Fibroblast of skin of scalp (primary cell): ENCODE data around the gene ICAM4. TPM values are rescaled to one million over a fixed set of nuclear protein-coding genes. Genes with fewer than 3 reads are reported as not detected.
A peak's percentile ranks its signal among the peaks of the same experiment; 100 is the strongest.
"Not testable (repeated sequence)": the region's sequence is repeated elsewhere in the genome, so short reads cannot be mapped to it uniquely, and the experiment has no call there.

Experiments
- DNase-seq: peaks from one replicate; pipeline ENCODE4 v3.0.0-alpha.2; 2013
- polyA plus RNA-seq, 2 experiments: library from polyadenylated mRNA; unstranded; fragments of 120-200 nt; gene quantifications; one replicate each; pipeline ENCODE4 v1.2.1, GENCODE V29; 2013; ENCODE audit not compliant: insufficient read length in 2 of 2

ICAM4 gene
- 0.33 TPM for polyA plus RNA-seq (2013, experiment 1 of 2; ENCODE audit: insufficient read length)
- 0.36 TPM for polyA plus RNA-seq (2013, experiment 2 of 2; ENCODE audit: insufficient read length)

- DNase-seq = no peak
These were observed at the start of gene ICAM4 for GRCh38 chr19:10286803-10287737. TSS of gene ICAM4 (plus strand) at chr19:10286955. CDS start at chr19:10287013, 58 bp downstream.

DNA sequence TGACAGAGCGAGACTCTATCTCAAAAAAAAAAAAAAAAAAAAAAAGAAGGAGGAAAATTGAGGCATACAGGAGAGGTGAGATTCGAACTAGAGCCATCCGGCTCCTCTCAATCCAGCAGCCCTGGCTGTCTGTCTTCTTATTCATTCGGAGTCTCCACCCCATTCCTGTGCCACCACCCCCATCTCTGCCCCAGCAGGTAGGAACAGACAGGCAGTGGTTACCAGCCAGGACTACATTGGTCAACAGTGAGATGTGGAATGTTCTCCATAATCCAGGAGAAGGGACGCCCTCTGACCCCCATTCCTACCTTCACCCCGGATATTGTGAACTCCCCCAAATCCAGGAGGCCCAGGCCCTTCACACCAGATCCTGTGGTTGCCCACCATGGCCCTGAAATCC is 49.1 kb upstream of the ICAM4 start:
- DNase-seq = peak; percentile 14

- peak; percentile 83 for DNase-seq
These were observed 48.5 kb upstream of the ICAM4 start for GRCh38 chr19:10238172-10238783.

GRCh38 chr19:10241826-10242449 is 44.8 kb upstream of the ICAM4 start:
- DNase-seq = not testable (repeated sequence)

DNA sequence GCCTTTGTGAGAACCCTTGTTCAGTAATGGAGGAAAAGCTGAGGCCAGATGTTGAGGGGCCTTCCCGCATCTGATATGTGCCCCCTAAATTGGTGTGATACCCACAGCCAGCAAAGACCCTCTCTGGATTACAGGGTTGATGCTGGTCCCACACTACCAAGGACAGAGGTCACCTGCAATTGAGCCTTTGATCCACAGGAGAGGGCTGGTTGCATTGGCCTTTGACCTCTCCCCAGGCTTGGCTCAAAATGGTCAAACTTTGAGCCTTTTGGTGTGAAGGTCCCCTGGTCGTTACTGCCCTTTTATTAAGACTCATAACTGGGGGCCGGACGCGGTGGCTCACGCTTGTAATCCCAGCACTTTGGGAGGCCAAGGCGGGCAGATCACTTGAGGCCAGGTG is 43.1 kb upstream of the ICAM4 start:
- no peak for DNase-seq

- no peak for DNase-seq
These were observed 41.4 kb upstream of the ICAM4 start for GRCh38 chr19:10245189-10245939.

DNA sequence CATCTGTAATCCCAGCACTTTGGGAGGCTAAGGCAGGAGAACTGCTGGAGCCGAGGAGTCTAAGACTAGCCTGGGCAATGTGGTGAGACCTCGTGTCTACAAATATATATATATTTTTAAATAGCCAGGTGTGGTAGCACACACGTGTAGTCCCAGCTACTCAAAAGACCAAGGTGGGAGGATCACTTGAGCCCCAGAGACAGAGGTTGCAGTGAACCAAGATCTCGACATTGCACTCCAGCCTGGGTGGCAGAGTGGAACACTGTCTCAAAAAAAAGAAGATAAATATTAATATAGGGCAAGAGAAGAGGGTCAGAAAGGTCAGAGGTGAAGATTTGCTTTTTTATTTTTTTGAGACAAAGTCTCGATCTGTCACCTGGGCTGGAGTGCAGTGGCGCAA is 40.2 kb upstream of the ICAM4 start:
- DNase-seq = no peak

- DNase-seq = peak; percentile 99
These were observed 34.7 kb upstream of the ICAM4 start, which contains the start of gene MRPL4 for GRCh38 chr19:10251792-10252694. TSS of gene MRPL4 (plus strand) at chr19:10252214. CDS start at chr19:10252254, 40 bp downstream.

DNA sequence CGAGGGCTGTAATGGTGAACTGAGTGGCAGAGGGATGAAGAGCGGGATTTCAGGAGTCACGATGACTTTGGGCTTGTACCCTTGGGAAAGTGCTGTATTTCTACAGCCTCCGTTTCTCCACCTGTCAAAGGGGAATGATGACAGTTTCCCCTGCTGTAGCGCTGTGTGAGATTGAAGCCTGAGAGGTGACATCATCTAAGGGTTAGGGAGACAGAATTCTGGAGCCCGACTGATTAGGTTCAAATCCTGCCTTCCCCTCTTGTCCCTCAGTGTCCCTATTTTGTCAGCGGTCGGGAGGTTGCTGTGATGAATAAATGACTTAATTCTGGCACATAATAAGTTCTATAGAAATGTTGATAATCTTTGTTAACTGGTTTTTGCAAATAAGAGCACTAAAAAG is 34.0 kb upstream of the ICAM4 start:
- no peak for DNase-seq

- DNase-seq = no peak
These were observed 32.5 kb upstream of the ICAM4 start for GRCh38 chr19:10254244-10254643.

DNA sequence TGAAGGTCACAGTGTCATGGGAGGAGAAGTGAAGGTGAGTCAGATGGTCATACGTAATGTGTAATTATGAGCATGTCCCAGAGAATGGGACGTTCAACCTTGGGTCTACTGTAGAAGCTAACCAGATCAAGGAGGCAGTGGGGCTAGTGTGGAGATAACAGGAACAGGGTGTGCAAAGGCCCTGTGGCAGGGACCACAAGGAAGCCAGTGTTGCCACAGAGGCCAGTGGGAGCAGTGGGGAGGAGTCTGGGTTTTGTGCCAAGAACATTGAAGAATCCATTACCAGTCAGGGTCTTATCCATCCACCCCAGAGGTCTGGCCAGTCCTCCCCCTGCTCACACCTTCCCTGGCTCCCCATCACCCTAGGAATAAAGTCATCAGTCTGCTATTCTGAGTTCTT is 31.4 kb upstream of the ICAM4 start:
- no peak for DNase-seq

GRCh38 chr19:10256551-10256950 is 30.2 kb upstream of the ICAM4 start:
- no peak for DNase-seq

DNA sequence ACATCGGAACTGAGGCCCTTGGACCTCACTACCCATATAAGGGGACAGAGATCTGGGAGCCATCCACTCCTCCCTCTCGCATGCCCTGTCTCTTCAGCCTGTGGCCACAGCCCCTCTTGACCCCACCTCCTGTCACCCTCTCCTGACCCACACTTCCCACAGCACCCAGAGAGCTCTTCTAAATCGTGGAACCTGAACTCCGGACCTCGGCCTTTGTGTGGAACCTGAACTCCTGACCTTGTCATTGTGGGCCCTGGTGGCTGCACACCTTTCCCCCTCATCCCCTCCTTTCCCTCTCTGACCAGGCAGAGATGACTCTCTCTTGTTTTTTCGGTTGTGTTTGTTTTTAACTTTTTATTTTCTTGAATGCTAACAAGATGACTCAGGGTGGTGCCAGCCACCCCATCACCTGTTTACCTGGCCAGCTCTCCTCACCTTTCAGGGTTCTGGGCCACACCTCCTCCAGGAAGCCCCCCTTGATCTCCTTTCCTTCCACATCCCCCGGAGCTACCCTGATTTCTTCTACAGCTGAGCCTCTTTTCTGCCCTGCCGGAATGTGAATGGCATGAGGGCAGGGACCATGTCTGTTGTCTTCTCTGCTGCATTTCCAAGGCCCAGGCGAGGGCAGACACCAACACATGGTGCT is 29.7 kb upstream of the ICAM4 start:
- DNase-seq = no peak

- no peak for DNase-seq
These were observed 28.6 kb upstream of the ICAM4 start for GRCh38 chr19:10258080-10258710.

DNA sequence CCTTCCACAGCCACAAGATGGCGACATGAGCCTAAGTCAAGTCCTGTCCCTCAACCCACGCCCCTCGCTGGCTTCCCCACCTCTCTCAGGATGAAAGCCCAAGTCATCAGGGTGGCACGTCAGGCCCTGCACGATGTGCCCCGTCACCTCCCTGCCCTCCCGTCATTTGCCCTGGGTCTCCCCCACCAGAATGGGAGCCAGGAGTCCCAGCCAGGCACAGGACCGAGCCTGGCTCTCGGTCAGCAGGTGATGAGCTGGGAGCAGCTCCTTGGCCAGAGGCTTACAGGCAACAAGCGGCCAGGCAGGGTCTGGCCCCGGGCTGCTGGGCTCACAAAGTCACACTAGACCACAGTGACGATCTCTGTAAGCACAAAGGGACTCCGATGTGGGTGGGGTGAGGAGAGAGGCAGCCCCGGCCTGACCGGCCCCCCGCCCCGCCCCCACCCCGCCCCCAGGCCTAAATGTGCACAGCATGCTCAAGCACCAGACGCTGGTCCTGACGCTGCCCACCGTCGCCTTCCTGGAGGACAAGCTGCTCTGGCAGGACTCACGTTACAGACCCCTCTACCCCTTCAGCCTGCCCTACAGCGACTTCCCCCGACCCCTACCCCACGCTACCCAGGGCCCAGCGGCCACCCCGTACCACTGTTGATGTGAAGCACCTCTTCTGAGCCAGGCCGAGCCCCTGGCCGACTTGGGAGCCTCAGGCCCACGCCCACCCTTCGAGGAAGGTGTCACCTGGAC is 27.4 kb upstream of the ICAM4 start:
- peak; percentile 84 for DNase-seq

GRCh38 chr19:10260141-10260584 is 26.6 kb upstream of the ICAM4 start:
- no peak for DNase-seq

DNA sequence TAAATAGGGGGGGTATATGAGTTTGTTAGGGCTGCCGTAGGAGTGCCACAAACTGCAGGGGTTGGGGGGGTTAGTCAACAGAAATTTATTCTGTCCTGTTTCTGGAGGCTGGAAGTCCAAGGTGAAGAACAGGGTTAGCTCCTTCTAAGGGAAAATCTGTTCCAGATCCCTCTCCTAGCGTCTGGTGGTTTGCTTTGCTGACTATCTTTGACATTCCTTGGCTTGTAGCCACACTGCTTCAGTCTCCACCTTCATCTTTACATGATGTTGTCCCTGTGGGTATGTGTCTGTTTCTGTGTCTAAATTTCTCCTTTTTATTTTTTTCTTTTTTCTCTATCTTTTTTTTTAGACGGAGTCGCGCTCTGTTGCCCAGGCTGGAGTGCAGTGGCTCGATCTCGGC is 24.0 kb upstream of the ICAM4 start:
- DNase-seq = peak; percentile 64

DNA sequence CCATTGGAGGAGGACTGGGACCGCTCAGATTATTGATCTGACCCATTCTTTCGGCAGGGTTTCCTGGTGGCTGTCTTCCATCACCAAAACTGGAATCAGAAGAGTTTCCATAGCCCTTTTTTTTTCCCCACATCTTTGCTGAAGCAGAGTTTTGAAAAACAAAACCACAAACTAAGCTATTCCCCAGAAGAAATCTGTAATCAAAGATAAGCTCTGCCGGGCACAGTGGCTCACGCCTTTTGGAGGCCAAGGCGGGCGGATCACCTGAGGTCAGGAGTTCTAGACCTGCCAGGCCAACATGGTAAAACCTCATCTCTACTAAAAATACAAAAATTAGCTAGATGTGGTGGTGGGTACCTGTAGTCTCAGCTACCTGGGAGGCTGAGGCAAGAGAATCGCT is 20.0 kb upstream of the ICAM4 start:
- no peak for DNase-seq

- no peak for DNase-seq
These were observed 18.7 kb upstream of the ICAM4 start for GRCh38 chr19:10268071-10268470.
